ENCODE data around the gene EGFL7.

The EGFL7 gene

GRCh38 chr9:136644343-136644592 lies 18.4 kb upstream of the EGFL7 start:
- WGBS, result 20% methylated on average over 13 of the region's 15 CpGs
- Histone ChIP-seq H3K9ac (ENCODE audit: low read length) (no peak overlapping the region), H3K36me3 (ENCODE audit: control insufficient read depth in 1 of 2, insufficient read depth in 2 of 2, low read depth in 1 of 2, low read length in 2 of 2) (no peaks in the 10 kb centered on the region), H2AK5ac (ENCODE audit: low read length, severe bottlenecking) (no peak overlapping the region), H2AFZ (ENCODE audit: low read depth, low read length) (no peak overlapping the region), H3K79me1 (replicated peaks; ENCODE audit: low read length, poor library complexity, severe bottlenecking) (no peaks in the 10 kb centered on the region), H3K14ac (ENCODE audit: low read length in 2 of 2) (no peak overlapping the region), H3K4me1 (ENCODE audit: control insufficient read depth, insufficient read depth, low read depth, low read length) (peaks cover 33% of the 10 kb centered on the region), H2BK120ac (ENCODE audit: low read depth, low read length) (no peak overlapping the region), H2BK15ac (ENCODE audit: low read depth, poor library complexity, severe bottlenecking) (peak overlapping the region; percentile 37), H3K4me3 (ENCODE audit: insufficient read depth in 1 of 2, low read depth in 1 of 2, low read length in 2 of 2) (peak overlapping the region in 1 of 2 experiments; percentile 24), H2BK12ac (ENCODE audit: low read length in 2 of 2) (peak overlapping the region in 1 of 2 experiments; percentile 45), H3K9me3 (ENCODE audit: control insufficient read depth, low read length) (no peaks in the 10 kb centered on the region), H3K4me2 (ENCODE audit: low read length, poor library complexity, severe bottlenecking) (no peak overlapping the region), H3K4ac (ENCODE audit: low read depth in 1 of 2, low read length in 2 of 2) (peak overlapping the region in 1 of 2 experiments; percentile 38), H2BK5ac (ENCODE audit: low read depth, low read length, poor library complexity, severe bottlenecking) (no peak overlapping the region), H4K8ac (ENCODE audit: low read length) (peak overlapping the region; percentile 19), H3K27ac (ENCODE audit: low read length, poor library complexity, severe bottlenecking) (no peak overlapping the region), H4K91ac (ENCODE audit: low read length) (peak overlapping the region; percentile 97), H3K27me3 (ENCODE audit: control insufficient read depth in 1 of 2, insufficient read depth in 1 of 2, low read length in 2 of 2) (peaks cover 0 to 58% of the 10 kb centered on the region in 2 experiments), H3K18ac (ENCODE audit: low read depth in 1 of 2, low read length in 2 of 2) (peak overlapping the region; percentile 52 to 76), H3K23ac (ENCODE audit: low read length in 2 of 2) (no peak overlapping the region)
- no peak for DNase-seq

GRCh38 chr9:136644593-136645351 lies 17.9 kb upstream of the EGFL7 start:
- peak overlapping the region; percentile 97 for H4K91ac ChIP-seq (ENCODE audit: low read length)
- peak overlapping the region; percentile 44 for H2BK120ac ChIP-seq (ENCODE audit: low read depth, low read length)
- no peak overlapping the region for H3K4me2 ChIP-seq (ENCODE audit: low read length, poor library complexity, severe bottlenecking)
- no peaks in the 10 kb centered on the region for H3K79me1 ChIP-seq (replicated peaks; ENCODE audit: low read length, poor library complexity, severe bottlenecking)
- H2BK15ac ChIP-seq (ENCODE audit: low read depth, poor library complexity, severe bottlenecking), result peak overlapping the region; percentile 37
- H2AFZ ChIP-seq (ENCODE audit: low read depth, low read length), result peak overlapping the region; percentile 23
- no peak overlapping the region for H2AK5ac ChIP-seq (ENCODE audit: low read length, severe bottlenecking)
- peak overlapping the region in 1 of 2 experiments; percentile 58 for H3K14ac ChIP-seq (ENCODE audit: low read length in 2 of 2)
- DNase-seq, result peak; percentile 72
- no peaks in the 10 kb centered on the region for H3K9me3 ChIP-seq (ENCODE audit: control insufficient read depth, low read length)
- no peak overlapping the region for H3K23ac ChIP-seq (ENCODE audit: low read length in 2 of 2)
- peaks cover 33% of the 10 kb centered on the region for H3K4me1 ChIP-seq (ENCODE audit: control insufficient read depth, insufficient read depth, low read depth, low read length)
- peaks cover 0 to 57% of the 10 kb centered on the region in 2 experiments for H3K27me3 ChIP-seq (ENCODE audit: control insufficient read depth in 1 of 2, insufficient read depth in 1 of 2, low read length in 2 of 2)
- H3K9ac ChIP-seq (ENCODE audit: low read length), result no peak overlapping the region
- peak overlapping the region; percentile 79 for H4K8ac ChIP-seq (ENCODE audit: low read length)
- peak overlapping the region; percentile 38 to 62 for H3K4ac ChIP-seq (ENCODE audit: low read depth in 1 of 2, low read length in 2 of 2)
- no peak overlapping the region for H3K27ac ChIP-seq (ENCODE audit: low read length, poor library complexity, severe bottlenecking)
- no peak overlapping the region for H2BK5ac ChIP-seq (ENCODE audit: low read depth, low read length, poor library complexity, severe bottlenecking)
- WGBS, result 14% methylated on average over 29 of the region's 30 CpGs
- H2BK12ac ChIP-seq (ENCODE audit: low read length in 2 of 2), result peak overlapping the region; percentile 55 to 73
- peak overlapping the region; percentile 76 to 86 for H3K18ac ChIP-seq (ENCODE audit: low read depth in 1 of 2, low read length in 2 of 2)
- H3K4me3 ChIP-seq (ENCODE audit: insufficient read depth in 1 of 2, low read depth in 1 of 2, low read length in 2 of 2), result no peak overlapping the region
- H3K36me3 ChIP-seq (ENCODE audit: control insufficient read depth in 1 of 2, insufficient read depth in 2 of 2, low read depth in 1 of 2, low read length in 2 of 2), result no peaks in the 10 kb centered on the region

GRCh38 chr9:136645352-136645902 lies 17.3 kb upstream of the EGFL7 start:
- Histone ChIP-seq H2AFZ (ENCODE audit: low read depth, low read length) (no peak overlapping the region), H3K36me3 (ENCODE audit: control insufficient read depth in 1 of 2, insufficient read depth in 2 of 2, low read depth in 1 of 2, low read length in 2 of 2) (no peaks in the 10 kb centered on the region), H2BK15ac (ENCODE audit: low read depth, poor library complexity, severe bottlenecking) (peak overlapping the region; percentile 39), H3K9me3 (ENCODE audit: control insufficient read depth, low read length) (no peaks in the 10 kb centered on the region), H3K27me3 (ENCODE audit: control insufficient read depth in 1 of 2, insufficient read depth in 1 of 2, low read length in 2 of 2) (peaks cover 0 to 51% of the 10 kb centered on the region in 2 experiments), H3K9ac (ENCODE audit: low read length) (no peak overlapping the region), H2BK12ac (ENCODE audit: low read length in 2 of 2) (peak overlapping the region; percentile 55 to 59), H2BK5ac (ENCODE audit: low read depth, low read length, poor library complexity, severe bottlenecking) (no peak overlapping the region), H3K4me2 (ENCODE audit: low read length, poor library complexity, severe bottlenecking) (no peak overlapping the region), H3K27ac (ENCODE audit: low read length, poor library complexity, severe bottlenecking) (no peak overlapping the region), H4K91ac (ENCODE audit: low read length) (peak overlapping the region; percentile 86), H3K14ac (ENCODE audit: low read length in 2 of 2) (no peak overlapping the region), H2BK120ac (ENCODE audit: low read depth, low read length) (peak overlapping the region; percentile 44), H3K18ac (ENCODE audit: low read depth in 1 of 2, low read length in 2 of 2) (peak overlapping the region; percentile 70 to 86), H3K4me3 (ENCODE audit: insufficient read depth in 1 of 2, low read depth in 1 of 2, low read length in 2 of 2) (no peak overlapping the region), H3K4me1 (ENCODE audit: control insufficient read depth, insufficient read depth, low read depth, low read length) (peaks cover 33% of the 10 kb centered on the region), H3K23ac (ENCODE audit: low read length in 2 of 2) (no peak overlapping the region), H4K8ac (ENCODE audit: low read length) (peak overlapping the region; percentile 83), H3K4ac (ENCODE audit: low read depth in 1 of 2, low read length in 2 of 2) (peak overlapping the region; percentile 1 to 39), H3K79me1 (replicated peaks; ENCODE audit: low read length, poor library complexity, severe bottlenecking) (no peaks in the 10 kb centered on the region), H2AK5ac (ENCODE audit: low read length, severe bottlenecking) (no peak overlapping the region)
- DNase-seq, result no peak
- 71% methylated on average over 18 of the region's 18 CpGs for WGBS

- H2BK15ac ChIP-seq (ENCODE audit: low read depth, poor library complexity, severe bottlenecking), result peak overlapping the region; percentile 39
- H2AFZ ChIP-seq (ENCODE audit: low read depth, low read length), result no peak overlapping the region
- H4K91ac ChIP-seq (ENCODE audit: low read length), result peak overlapping the region; percentile 67
- DNase-seq, result no peak
- H3K23ac ChIP-seq (ENCODE audit: low read length in 2 of 2), result no peak overlapping the region
- H3K14ac ChIP-seq (ENCODE audit: low read length in 2 of 2), result peak overlapping the region in 1 of 2 experiments; percentile 68
- H3K9ac ChIP-seq (ENCODE audit: low read length), result no peak overlapping the region
- peak overlapping the region; percentile 13 for H3K4me2 ChIP-seq (ENCODE audit: low read length, poor library complexity, severe bottlenecking)
- H3K27me3 ChIP-seq (ENCODE audit: control insufficient read depth in 1 of 2, insufficient read depth in 1 of 2, low read length in 2 of 2), result peaks cover 0 to 49% of the 10 kb centered on the region in 2 experiments
- no peak overlapping the region for H3K27ac ChIP-seq (ENCODE audit: low read length, poor library complexity, severe bottlenecking)
- H2BK12ac ChIP-seq (ENCODE audit: low read length in 2 of 2), result peak overlapping the region; percentile 29 to 59
- H2BK5ac ChIP-seq (ENCODE audit: low read depth, low read length, poor library complexity, severe bottlenecking), result peak overlapping the region; percentile 35
- no peaks in the 10 kb centered on the region for H3K9me3 ChIP-seq (ENCODE audit: control insufficient read depth, low read length)
- peak overlapping the region; percentile 44 for H2BK120ac ChIP-seq (ENCODE audit: low read depth, low read length)
- H3K4me1 ChIP-seq (ENCODE audit: control insufficient read depth, insufficient read depth, low read depth, low read length), result peaks cover 33% of the 10 kb centered on the region
- peak overlapping the region; percentile 6 to 71 for H3K18ac ChIP-seq (ENCODE audit: low read depth in 1 of 2, low read length in 2 of 2)
- no peaks in the 10 kb centered on the region for H3K79me1 ChIP-seq (replicated peaks; ENCODE audit: low read length, poor library complexity, severe bottlenecking)
- peak overlapping the region; percentile 39 to 50 for H3K4ac ChIP-seq (ENCODE audit: low read depth in 1 of 2, low read length in 2 of 2)
- 71% methylated on average over 38 of the region's 40 CpGs for WGBS
- H3K4me3 ChIP-seq (ENCODE audit: insufficient read depth in 1 of 2, low read depth in 1 of 2, low read length in 2 of 2), result peak overlapping the region in 1 of 2 experiments; percentile 0
- H4K8ac ChIP-seq (ENCODE audit: low read length), result peak overlapping the region; percentile 83
- no peak overlapping the region for H2AK5ac ChIP-seq (ENCODE audit: low read length, severe bottlenecking)
- H3K36me3 ChIP-seq (ENCODE audit: control insufficient read depth in 1 of 2, insufficient read depth in 2 of 2, low read depth in 1 of 2, low read length in 2 of 2), result no peaks in the 10 kb centered on the region
Measured at GRCh38 chr9:136645903-136646754, 16.6 kb upstream of the EGFL7 start.

Data from mesenchymal stem cell (in vitro differentiated cells and primary cell).